OCI-LY1 (cell line): ENCODE measurements around the gene ZNF574.

Experiments
- H2AFZ ChIP-seq: fragments of 200-600 bp; sonication (generic), shearing (Covaris generic); 2 replicates; pipeline ENCODE4 v1.6.0; 2014; ENCODE audit warnings: antibody characterized with exemption, mild to moderate bottlenecking, low read length
- H3F3A ChIP-seq: fragments of 200-600 bp; sonication (generic), shearing (Covaris generic); 2 replicates; pipeline ENCODE4 v1.6.0; 2014; ENCODE audit warnings: mild to moderate bottlenecking, antibody characterized with exemption, low read length, moderate library complexity; ENCODE audit not compliant: insufficient read depth
- H3K27ac ChIP-seq: fragments of 200-600 bp; sonication (generic); 2 replicates; pipeline ENCODE4 v1.5.1; 2014; ENCODE audit warnings: low read length, mixed run types, mild to moderate bottlenecking, low read depth; ENCODE audit not compliant: poor library complexity, severe bottlenecking
- H3K27me3 ChIP-seq: fragments of 200-600 bp; sonication (generic); 2 replicates; pipeline ENCODE4 v1.6.0; 2014; ENCODE audit warnings: antibody characterized with exemption, mild to moderate bottlenecking, low read length, moderate library complexity; ENCODE audit not compliant: insufficient read depth
- H3K36me3 ChIP-seq: fragments of 200-600 bp; sonication (generic); 2 replicates; pipeline ENCODE4 v1.6.1; 2014; ENCODE audit warnings: mild to moderate bottlenecking, antibody characterized with exemption, low read length, moderate library complexity, mixed read lengths; ENCODE audit not compliant: insufficient read depth
- H3K4me1 ChIP-seq: fragments of 200-600 bp; sonication (generic); 2 replicates; pipeline ENCODE4 v1.5.1; 2014; ENCODE audit warnings: mild to moderate bottlenecking, low read length, moderate library complexity; ENCODE audit not compliant: insufficient read depth, severe bottlenecking
- H3K4me2 ChIP-seq: fragments of 200-600 bp; sonication (generic), shearing (Covaris generic); 2 replicates; pipeline ENCODE4 v1.6.1; 2014; ENCODE audit warnings: low read length
- H3K4me3 ChIP-seq: fragments of 200-600 bp; sonication (generic); 2 replicates; pipeline ENCODE4 v1.5.1; 2014; ENCODE audit warnings: low read length, low read depth, mild to moderate bottlenecking, mixed read lengths; ENCODE audit not compliant: poor library complexity, severe bottlenecking
- H3K79me2 ChIP-seq: fragments of 200-600 bp; shearing (Covaris generic); 2 replicates; pipeline ENCODE4 v1.6.1; 2016; ENCODE audit warnings: mixed run types, low read length, mixed read lengths; ENCODE audit not compliant: insufficient read depth
- H3K9ac ChIP-seq: fragments of 200-600 bp; sonication (generic), shearing (Covaris generic); 2 replicates; pipeline ENCODE4 v1.6.1; 2014; ENCODE audit warnings: mild to moderate bottlenecking, low read length, mixed read lengths
- H3K9me2 ChIP-seq: fragments of 200-600 bp; sonication (generic), shearing (Covaris generic); 2 replicates; pipeline ENCODE4 v1.6.1; 2014; ENCODE audit warnings: low read depth, mild to moderate bottlenecking, low read length, mixed read lengths
- H3K9me3 ChIP-seq: fragments of 200-600 bp; shearing (Covaris generic); 2 replicates; pipeline ENCODE4 v1.6.1; 2014; ENCODE audit warnings: low read length, mixed read lengths
- H4K20me1 ChIP-seq: fragments of 200-600 bp; sonication (generic), shearing (Covaris generic); 2 replicates; pipeline ENCODE4 v1.6.0; 2016; ENCODE audit warnings: mild to moderate bottlenecking, low read length; ENCODE audit not compliant: insufficient read depth
- CTCF ChIP-seq: fragments of 200-600 bp; sonication (generic), shearing (Covaris generic); IDR thresholded peaks from 2 replicates; pipeline ENCODE4 v1.5.1; 2017; ENCODE audit warnings: mild to moderate bottlenecking, antibody characterized with exemption, low read length, moderate library complexity, mixed read lengths
- EZH2 ChIP-seq: fragments of 200-600 bp; sonication (generic), shearing (Covaris generic); IDR thresholded peaks from 2 replicates; pipeline ENCODE4 v1.8.0; 2017; ENCODE audit warnings: borderline replicate concordance, mixed run types, mild to moderate bottlenecking, antibody characterized with exemption, low read length, moderate library complexity, mixed read lengths

The ZNF574 gene

DNA sequence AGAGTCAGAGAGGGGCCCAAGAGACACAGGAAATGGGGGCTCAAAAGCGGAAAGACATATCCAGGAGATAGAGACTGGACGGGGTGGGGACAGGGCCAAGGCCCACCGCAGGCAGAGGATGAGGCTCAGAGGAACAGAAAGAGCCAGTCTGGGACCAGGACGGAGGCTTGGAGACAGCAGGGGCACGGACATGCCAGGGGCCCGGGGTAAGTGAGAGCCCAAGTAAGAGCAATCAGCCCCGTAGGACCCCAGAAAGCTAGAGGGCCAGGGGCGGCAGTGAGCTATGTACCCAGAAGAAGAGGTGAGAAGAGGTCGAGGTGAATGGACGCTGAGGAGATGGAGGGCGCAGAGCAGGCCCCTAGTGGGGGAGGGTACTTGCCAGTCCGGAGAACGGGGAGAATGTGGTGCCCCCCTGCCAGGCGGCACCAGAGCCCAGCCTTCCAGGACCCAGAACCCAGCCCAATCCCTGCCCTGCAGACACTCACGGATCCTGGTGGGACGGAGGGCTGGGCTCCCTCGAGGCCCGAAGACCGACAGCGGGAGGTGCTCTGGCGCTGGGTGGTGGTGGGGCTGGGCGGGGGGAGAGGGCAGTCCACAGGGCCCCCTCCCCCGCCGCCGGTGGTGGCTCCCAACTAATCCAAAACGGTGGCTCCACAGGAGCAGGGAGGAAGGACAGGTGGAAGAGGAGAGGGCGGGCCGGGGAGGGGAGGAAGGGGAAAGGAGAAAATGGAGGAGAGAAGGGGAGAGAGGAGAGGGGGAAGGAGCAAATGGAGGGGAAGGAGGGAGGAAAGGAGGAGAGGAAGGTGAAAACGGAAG lies 7.0 kb upstream of the ZNF574 start:
- H3K4me3 ChIP-seq: no peak overlapping the region
- no peaks in the 10 kb centered on the region for H3K36me3 ChIP-seq
- no peaks in the 10 kb centered on the region for H3K27me3 ChIP-seq
- no peaks in the 10 kb centered on the region for H4K20me1 ChIP-seq
- H3K79me2 ChIP-seq: no peaks in the 10 kb centered on the region
- no peaks in the 10 kb centered on the region for H3K9me2 ChIP-seq
- H3K9ac ChIP-seq: no peak overlapping the region
- TF ChIP-seq EZH2 (no peak), CTCF (no peak)
- H2AFZ ChIP-seq: no peak overlapping the region
- no peak overlapping the region for H3K4me2 ChIP-seq
- no peaks in the 10 kb centered on the region for H3F3A ChIP-seq
- H3K27ac ChIP-seq: no peak overlapping the region
- H3K9me3 ChIP-seq: no peaks in the 10 kb centered on the region
- no peaks in the 10 kb centered on the region for H3K4me1 ChIP-seq

- Histone ChIP-seq H3K27me3 (no peaks in the 10 kb centered on the region), H4K20me1 (no peaks in the 10 kb centered on the region), H3K9me2 (no peaks in the 10 kb centered on the region), H3K9ac (no peak within 1 kb of the TSS), H3K4me2 (no peak within 1 kb of the TSS), H3K9me3 (no peaks in the 10 kb centered on the region), H3K36me3 (no peaks in the 10 kb centered on the region), H3K4me3 (no peak within 1 kb of the TSS), H3K4me1 (peaks cover 3% of the 10 kb centered on the region), H3K27ac (no peak within 1 kb of the TSS), H2AFZ (no peak within 1 kb of the TSS), H3K79me2 (no peaks in the 10 kb centered on the region), H3F3A (no peaks in the 10 kb centered on the region)
- TF ChIP-seq CTCF (no peak), EZH2 (no peak)
These were observed 6.2 kb upstream of the ZNF574 start, which contains the start of gene GRIK5 for GRCh38 chr19:42069619-42070351. TSS of gene GRIK5 (minus strand) at chr19:42070206. CDS start at chr19:42065770, 4,436 bp downstream.

DNA sequence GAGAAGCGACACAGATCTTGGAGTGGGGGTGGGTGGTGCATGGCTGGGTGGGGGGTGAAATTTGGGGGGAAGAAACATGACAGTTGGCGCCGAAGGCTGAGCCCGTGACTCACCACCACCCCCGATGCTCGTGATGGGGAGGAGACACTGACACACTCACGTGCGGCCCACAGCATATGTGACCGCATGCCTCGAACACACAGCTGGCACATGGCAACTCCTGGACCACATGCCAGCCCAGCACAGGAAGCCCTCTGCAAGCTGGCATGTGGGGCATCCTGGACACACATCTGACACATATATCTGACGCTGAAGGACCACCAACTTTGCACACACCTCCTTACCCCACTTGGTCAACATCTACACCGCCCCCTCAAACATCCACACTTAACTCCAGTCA lies 4.7 kb upstream of the ZNF574 start:
- no peaks in the 10 kb centered on the region for H3K36me3 ChIP-seq
- no peak overlapping the region for H3K4me2 ChIP-seq
- no peak overlapping the region for H3K27ac ChIP-seq
- H3K79me2 ChIP-seq: peaks cover under 1% of the 10 kb centered on the region; the same call in 1 of the 2 replicates
- no peaks in the 10 kb centered on the region for H3K27me3 ChIP-seq
- no peaks in the 10 kb centered on the region for H3K9me2 ChIP-seq
- no peak overlapping the region for H3K9ac ChIP-seq
- H2AFZ ChIP-seq: no peak overlapping the region
- no peaks in the 10 kb centered on the region for H3F3A ChIP-seq
- no peaks in the 10 kb centered on the region for H4K20me1 ChIP-seq
- H3K9me3 ChIP-seq: no peaks in the 10 kb centered on the region
- TF ChIP-seq CTCF: no peak
- no peak for TF ChIP-seq EZH2
- no peak overlapping the region for H3K4me3 ChIP-seq
- H3K4me1 ChIP-seq: peaks cover 9% of the 10 kb centered on the region
